AG08395 (cell line): ENCODE data around the gene LAMTOR1.
"Not testable (repeated sequence)": the region's sequence is repeated elsewhere in the genome, so short reads cannot be mapped to it uniquely, and the experiment has no call there.

Source experiments
- DNase-seq: peaks from one replicate; pipeline ENCODE4 v3.0.0; 2012; ENCODE audit warnings: mixed read lengths, low spot score

Gene LAMTOR1

GRCh38 chr11:72102946-72103753 is at the start of gene LAMTOR1:
Gene LAMTOR1 (minus strand): TSS chr11:72103297. CDS start chr11:72103224, 73 bp downstream.
- peak; percentile 97 for DNase-seq

- no peak for DNase-seq
Observed at GRCh38 chr11:72150882-72151281, 47.8 kb upstream of the LAMTOR1 start.

DNA sequence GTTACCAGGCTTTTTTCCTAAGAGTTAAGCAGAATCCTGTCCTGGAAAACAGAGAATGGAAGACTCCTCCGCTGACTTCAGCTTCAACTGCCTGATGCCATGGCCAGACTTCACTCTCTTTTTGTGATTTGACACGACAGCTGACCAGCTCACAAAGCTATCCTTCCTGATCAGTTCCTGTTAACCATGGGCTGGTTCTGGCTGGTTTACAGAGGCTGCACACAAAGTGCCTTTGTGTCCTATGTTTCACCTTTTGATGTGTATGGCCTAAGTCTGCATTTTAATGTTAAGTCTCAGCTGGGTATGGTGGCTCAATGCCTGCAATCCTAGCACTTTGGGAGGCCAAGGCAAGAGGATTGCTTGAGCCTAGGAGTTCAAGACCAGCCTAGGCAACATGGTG is 43.5 kb upstream of the LAMTOR1 start:
- DNase-seq = no peak

GRCh38 chr11:72144807-72145565 is 41.9 kb upstream of the LAMTOR1 start:
- peak; percentile 47 for DNase-seq

- DNase-seq = not testable (repeated sequence)
Observed at GRCh38 chr11:72142543-72142942, 39.4 kb upstream of the LAMTOR1 start.

GRCh38 chr11:72142086-72142485 is 39.0 kb upstream of the LAMTOR1 start:
- not testable (repeated sequence) for DNase-seq

- peak; percentile 92 for DNase-seq
Observed at GRCh38 chr11:72141066-72141465, 38.0 kb upstream of the LAMTOR1 start.

DNA sequence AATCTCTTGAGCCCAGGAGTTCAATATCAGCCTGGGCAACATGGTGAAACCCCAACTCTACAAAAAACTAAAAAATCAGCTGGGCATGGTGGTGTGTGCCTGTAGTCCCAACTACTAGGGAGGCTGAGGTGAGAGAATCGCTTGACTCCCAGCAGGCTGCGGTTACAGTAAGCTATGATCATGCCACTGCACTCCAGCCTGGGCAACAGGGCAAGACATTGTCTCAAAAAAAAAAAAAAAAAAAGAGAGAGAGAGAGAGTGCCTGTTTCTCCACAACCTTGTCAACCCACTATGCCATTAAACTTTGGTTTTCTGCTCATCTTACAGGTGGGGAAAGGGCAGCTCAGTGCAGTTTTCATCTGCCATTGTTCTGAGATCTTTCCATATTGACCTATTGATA is 37.6 kb upstream of the LAMTOR1 start:
- no peak for DNase-seq

- no peak for DNase-seq
Observed at GRCh38 chr11:72139500-72139899, 36.4 kb upstream of the LAMTOR1 start.

GRCh38 chr11:72138821-72139390 is 35.8 kb upstream of the LAMTOR1 start:
- DNase-seq = no peak

- DNase-seq = no peak
Observed at GRCh38 chr11:72136684-72137262, 33.7 kb upstream of the LAMTOR1 start.

DNA sequence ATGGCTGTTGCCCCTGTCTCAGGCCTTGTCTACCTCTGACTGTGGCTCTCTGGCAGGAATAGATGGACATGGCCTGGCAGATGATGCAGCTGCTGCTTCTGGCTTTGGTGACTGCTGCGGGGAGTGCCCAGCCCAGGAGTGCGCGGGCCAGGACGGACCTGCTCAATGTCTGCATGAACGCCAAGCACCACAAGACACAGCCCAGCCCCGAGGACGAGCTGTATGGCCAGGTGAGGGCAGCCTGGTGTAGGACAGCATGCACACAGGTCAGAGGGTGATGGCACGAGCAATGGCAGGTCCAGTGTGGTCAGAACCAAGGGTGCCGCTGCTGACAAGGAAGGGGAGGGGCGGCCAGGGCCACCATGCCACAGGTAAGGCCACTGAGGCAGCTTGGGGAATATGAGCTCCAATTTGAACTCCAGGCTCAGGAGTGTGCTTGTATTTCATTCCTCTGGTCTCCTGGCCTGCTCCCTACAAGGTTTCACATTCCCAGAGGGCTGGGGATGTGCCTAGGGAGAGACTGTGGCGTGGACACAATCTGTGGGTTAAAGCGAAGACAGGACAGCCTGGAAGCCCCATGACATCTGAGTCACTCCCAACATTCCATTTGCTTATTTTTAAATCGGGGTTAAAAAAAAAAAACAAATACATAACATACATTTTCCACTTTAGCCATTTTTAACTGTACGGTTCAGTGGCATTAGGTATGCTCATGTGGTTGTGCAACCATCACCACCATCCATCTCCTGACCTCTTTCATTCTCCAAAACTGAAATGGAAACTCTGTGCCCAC is 33.0 kb upstream of the LAMTOR1 start:
- DNase-seq = no peak

GRCh38 chr11:72135473-72135872 is 32.4 kb upstream of the LAMTOR1 start, which contains the start of gene FOLR3:
Gene FOLR3 (plus strand): TSS chr11:72135725. CDS start chr11:72135953, 228 bp downstream.
- DNase-seq = not testable (repeated sequence)

- DNase-seq = no peak
Observed at GRCh38 chr11:72132646-72133045, 29.5 kb upstream of the LAMTOR1 start.

DNA sequence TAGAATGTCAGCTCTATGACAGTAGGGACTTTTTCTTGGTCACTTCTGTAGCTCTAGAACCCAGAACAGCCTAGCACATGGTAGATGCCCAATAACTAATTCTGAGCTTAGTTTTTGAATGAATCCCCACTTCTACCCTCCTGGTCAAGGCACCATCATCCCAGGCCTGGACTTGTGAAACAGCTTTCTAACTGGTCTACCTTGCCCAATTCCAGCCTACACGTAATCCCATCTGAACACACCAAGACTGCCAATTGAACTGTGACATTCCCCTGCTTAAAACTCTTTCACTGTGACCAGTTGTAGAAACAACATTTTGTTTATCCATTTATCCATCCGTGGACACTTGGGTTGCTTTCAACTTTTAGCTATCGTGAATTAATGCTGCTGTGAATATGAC is 26.3 kb upstream of the LAMTOR1 start:
- no peak for DNase-seq

DNA sequence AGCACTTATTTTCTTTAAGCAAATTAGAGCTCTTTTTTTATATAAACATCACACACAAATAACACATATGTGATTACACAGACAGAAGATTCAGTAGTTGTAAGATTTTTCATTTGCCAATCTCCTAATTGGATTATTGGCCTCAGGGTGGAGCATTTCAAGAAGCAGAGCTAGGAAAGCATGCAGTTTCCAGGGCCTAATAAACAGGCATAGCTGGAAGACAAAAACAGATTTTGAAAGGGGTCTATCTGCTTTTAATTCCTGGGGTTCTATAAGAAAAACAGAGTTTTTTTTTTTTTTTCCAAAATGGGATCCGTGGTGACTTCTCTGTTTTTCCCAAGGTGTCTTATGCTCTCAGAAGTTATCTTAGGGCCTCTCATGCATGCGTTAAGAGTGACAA is 24.8 kb upstream of the LAMTOR1 start:
- DNase-seq = no peak

DNA sequence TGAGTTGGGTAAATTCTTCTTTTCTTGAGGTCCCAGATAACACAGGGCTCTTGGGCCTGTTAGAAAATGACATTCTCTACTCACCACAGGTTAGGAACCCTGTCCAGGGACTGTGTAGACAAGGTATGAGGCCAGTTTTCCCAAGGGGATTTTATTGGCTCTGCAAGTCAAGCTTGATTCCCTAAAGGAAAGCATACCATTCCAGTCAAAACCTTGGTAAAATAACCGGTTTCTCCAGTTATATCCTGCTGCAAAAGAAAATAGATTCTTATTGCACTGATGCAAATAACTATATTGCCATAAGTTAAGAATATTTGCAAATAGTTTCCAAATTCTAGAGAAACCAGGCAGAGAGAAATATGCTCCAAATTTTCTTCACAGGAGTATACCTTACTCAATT is 22.9 kb upstream of the LAMTOR1 start:
- no peak for DNase-seq

GRCh38 chr11:72124046-72124445 is 20.9 kb upstream of the LAMTOR1 start:
- no peak for DNase-seq

GRCh38 chr11:72123117-72123653 is 20.1 kb upstream of the LAMTOR1 start:
- no peak for DNase-seq

DNA sequence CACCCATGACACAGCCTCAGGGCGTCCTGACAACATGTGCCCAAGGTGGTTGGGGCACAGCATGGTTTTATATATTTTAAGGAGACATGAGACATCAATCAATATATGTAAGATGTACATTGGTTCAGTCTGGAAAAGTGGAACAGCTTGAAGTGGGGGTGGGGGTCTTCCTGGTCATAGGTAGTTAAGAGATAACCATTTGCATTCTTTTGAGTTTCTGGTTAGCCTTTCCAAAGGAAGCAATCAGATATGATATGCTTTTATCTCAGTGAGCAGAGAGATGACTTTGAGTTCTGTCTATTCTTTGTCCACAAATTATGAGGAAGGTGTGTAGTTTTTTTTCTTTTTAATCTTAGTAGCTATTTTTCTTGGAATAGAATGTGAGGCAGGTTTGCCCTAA is 19.5 kb upstream of the LAMTOR1 start:
- no peak for DNase-seq

GRCh38 chr11:72120930-72121329 is 17.8 kb upstream of the LAMTOR1 start:
- no peak for DNase-seq
